Measurements from ENCODE around the gene ASF1A. TPM values are rescaled to one million over a fixed set of nuclear protein-coding genes. Genes with fewer than 3 reads are reported as not detected.

The ASF1A gene
- total RNA-seq, 1 experiment from 2014 or later: 34.4 TPM

DNA sequence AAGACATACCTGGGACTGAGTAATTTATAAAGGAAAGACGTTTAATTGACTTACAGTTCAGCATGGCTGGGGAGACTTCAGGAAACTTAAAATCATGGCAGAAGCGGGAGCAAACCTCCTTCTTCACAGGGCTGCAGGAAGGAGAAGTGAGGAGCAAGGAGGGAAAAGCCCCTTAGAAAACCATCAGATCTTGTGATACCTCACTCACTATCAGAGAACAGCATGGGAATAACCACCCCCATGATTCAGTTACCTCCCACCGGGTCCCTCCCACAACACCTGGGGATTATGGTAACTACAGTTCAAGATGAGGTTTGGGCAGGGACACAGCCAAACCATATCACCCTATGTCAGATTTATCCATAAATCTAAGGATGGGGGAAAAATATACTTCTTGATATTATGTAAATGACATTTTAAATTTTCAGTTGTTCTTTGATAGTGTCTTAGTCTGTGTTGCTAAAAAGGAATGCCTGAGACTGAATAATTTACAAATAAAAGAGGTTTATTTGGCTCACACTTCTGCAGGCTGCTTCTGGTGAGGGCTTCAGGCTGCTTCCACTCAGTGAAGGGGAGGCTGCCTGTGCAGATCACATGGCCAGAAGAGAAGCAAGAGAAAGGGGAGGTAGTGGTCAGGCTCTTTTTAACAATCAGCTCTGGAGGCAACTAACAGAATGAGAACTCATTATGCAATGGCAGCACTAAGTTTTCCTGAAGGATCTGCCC is 42.2 kb downstream of the ASF1A start:
- Histone ChIP-seq H3K56ac (ENCODE audit: insufficient read length, low read depth, low read length) (no peak overlapping the region), H4K8ac (replicated peaks; ENCODE audit: insufficient read length, low read depth, low read length) (no peak overlapping the region), H2AFZ (ENCODE audit: low read length) (no peak overlapping the region), H3T11ph (ENCODE audit: low read length) (no peak overlapping the region), H3K79me2 (ENCODE audit: insufficient read depth, low read length) (no peaks in the 10 kb centered on the region; the same call in 1 of the 2 replicates), H3K27me3 (ENCODE audit: insufficient read depth, low read length) (no peaks in the 10 kb centered on the region), H2BK120ac (ENCODE audit: low read depth, low read length, poor library complexity, severe bottlenecking) (no peak overlapping the region), H4K20me1 (ENCODE audit: control insufficient read depth, insufficient read depth, insufficient read length) (no peaks in the 10 kb centered on the region), H2AK5ac (ENCODE audit: insufficient read length, low read length) (no peak overlapping the region), H3K14ac (ENCODE audit: insufficient read depth, low read length) (no peak overlapping the region), H3K23me2 (ENCODE audit: insufficient read length, low read depth, low read length, poor library complexity, severe bottlenecking) (peaks cover 4% of the 10 kb centered on the region), H3K4ac (ENCODE audit: low read depth, low read length) (no peak overlapping the region), H3K4me2 (ENCODE audit: insufficient read depth, insufficient read length, low read length) (no peak overlapping the region), H3K9ac (ENCODE audit: extremely low read depth, insufficient read length, low read length) (no peak overlapping the region), H3K27ac (ENCODE audit: insufficient read length, low read depth, low read length) (no peak overlapping the region), H3K79me1 (ENCODE audit: insufficient read depth, low read depth, low read length, poor library complexity, severe bottlenecking) (no peaks in the 10 kb centered on the region), H4K5ac (ENCODE audit: insufficient read length, low read depth, low read length) (no peak overlapping the region), H2BK5ac (ENCODE audit: insufficient read length, low read length) (no peak overlapping the region), H2BK12ac (ENCODE audit: insufficient read length, low read depth, low read length) (no peak overlapping the region), H3K4me1 (ENCODE audit: insufficient read depth, low read length) (no peaks in the 10 kb centered on the region), H2BK15ac (ENCODE audit: low read depth, low read length) (no peak overlapping the region), H3K9me3 (ENCODE audit: control insufficient read depth, low read depth, low read length) (no peaks in the 10 kb centered on the region), H2BK20ac (ENCODE audit: low read depth, low read length, poor library complexity, severe bottlenecking) (no peak overlapping the region), H4K91ac (ENCODE audit: insufficient read length, low read depth, low read length) (no peak overlapping the region), H3K23ac (ENCODE audit: insufficient read length, low read depth, low read length) (no peak overlapping the region), H3K18ac (ENCODE audit: insufficient read length, low read depth, low read length) (no peak overlapping the region)
- peaks cover 22 to 25% of the 10 kb centered on the region in 2 experiments for H3K9me3 Mint-ChIP-seq
- H3K4me3 Mint-ChIP-seq: peak overlapping the region; percentile 86 to 95
- DNase-seq: no peak
- H3K4me1 Mint-ChIP-seq: peaks cover 18 to 19% of the 10 kb centered on the region in 2 experiments
- H3K27ac Mint-ChIP-seq: peak overlapping the region; percentile 2 to 98 (median 56); a peak in 3 of 7 replicates
- peaks cover 28 to 67% (median 33%) of the 10 kb centered on the region in 3 experiments for H3K36me3 Mint-ChIP-seq (ENCODE audit: insufficient read depth in 1 of 3, low read depth in 3 of 3)
- H3K27me3 Mint-ChIP-seq (ENCODE audit: low read depth): no peaks in the 10 kb centered on the region
- TF ChIP-seq, protein P1, sequence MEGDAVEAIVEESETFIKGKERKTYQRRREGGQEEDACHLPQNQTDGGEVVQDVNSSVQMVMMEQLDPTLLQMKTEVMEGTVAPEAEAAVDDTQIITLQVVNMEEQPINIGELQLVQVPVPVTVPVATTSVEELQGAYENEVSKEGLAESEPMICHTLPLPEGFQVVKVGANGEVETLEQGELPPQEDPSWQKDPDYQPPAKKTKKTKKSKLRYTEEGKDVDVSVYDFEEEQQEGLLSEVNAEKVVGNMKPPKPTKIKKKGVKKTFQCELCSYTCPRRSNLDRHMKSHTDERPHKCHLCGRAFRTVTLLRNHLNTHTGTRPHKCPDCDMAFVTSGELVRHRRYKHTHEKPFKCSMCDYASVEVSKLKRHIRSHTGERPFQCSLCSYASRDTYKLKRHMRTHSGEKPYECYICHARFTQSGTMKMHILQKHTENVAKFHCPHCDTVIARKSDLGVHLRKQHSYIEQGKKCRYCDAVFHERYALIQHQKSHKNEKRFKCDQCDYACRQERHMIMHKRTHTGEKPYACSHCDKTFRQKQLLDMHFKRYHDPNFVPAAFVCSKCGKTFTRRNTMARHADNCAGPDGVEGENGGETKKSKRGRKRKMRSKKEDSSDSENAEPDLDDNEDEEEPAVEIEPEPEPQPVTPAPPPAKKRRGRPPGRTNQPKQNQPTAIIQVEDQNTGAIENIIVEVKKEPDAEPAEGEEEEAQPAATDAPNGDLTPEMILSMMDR (conservative IDR thresholded peaks at IDR 0.05): no peak
- no CpG with 5 or more reads among the region's 3 CpGs for WGBS (ENCODE audit: extremely low coverage, insufficient read length, low lambda C conversion rate)
